Coronary artery (tissue), 2 donors: ENCODE results near the gene BEND3.

Source experiments
- DNase-seq: peaks from one replicate; pipeline ENCODE4 v3.0.0-alpha.2; 2017; ENCODE audit warnings: low spot score
- H3K27ac ChIP-seq, 2 donors: fragments of 200-600 bp; sonication (generic); one replicate each; pipeline ENCODE4 v1.5.1; 2016 to 2019
- H3K4me3 ChIP-seq: fragments of 200-600 bp; sonication (generic); 2 replicates; pipeline ENCODE4 v1.5.1; 2016; ENCODE audit warnings: mild to moderate bottlenecking, moderate library complexity
- CTCF ChIP-seq: fragments of 200-600 bp; sonication (generic); IDR thresholded peaks from one replicate; pipeline ENCODE4 v1.5.1; 2019; ENCODE audit warnings: antibody characterized with exemption

BEND3 gene

GRCh38 chr6:107110200-107110599, 5.1 kb downstream of the BEND3 start:
- DNase-seq = no peak
- no peak for TF ChIP-seq CTCF
- no peak overlapping the region for H3K4me3 ChIP-seq

GRCh38 chr6:107108201-107108890, 7.0 kb downstream of the BEND3 start:
- TF ChIP-seq CTCF = no peak
- DNase-seq = no peak
- no peak overlapping the region for H3K27ac ChIP-seq
- H3K4me3 ChIP-seq = no peak overlapping the region

More at GRCh38 chr6:107110200-107110599, 5.1 kb downstream of the BEND3 start:
- no peak overlapping the region for H3K27ac ChIP-seq

- TF ChIP-seq CTCF = no peak
- Histone ChIP-seq H3K4me3 (no peak overlapping the region), H3K27ac (no peak overlapping the region)
- no peak for DNase-seq
Observed at GRCh38 chr6:107107791-107108190, 7.5 kb downstream of the BEND3 start.

GRCh38 chr6:107106165-107106564, 9.2 kb downstream of the BEND3 start:
- Histone ChIP-seq H3K4me3 (no peak overlapping the region), H3K27ac (no peak overlapping the region)
- no peak for TF ChIP-seq CTCF
- DNase-seq = no peak

GRCh38 chr6:107105511-107106116, 9.7 kb downstream of the BEND3 start:
- no peak for TF ChIP-seq CTCF
- H3K4me3 ChIP-seq = no peak overlapping the region
- no peak for DNase-seq
- H3K27ac ChIP-seq = no peak overlapping the region

GRCh38 chr6:107103082-107103481, 12.2 kb downstream of the BEND3 start:
- no peak for DNase-seq
- no peak overlapping the region for H3K4me3 ChIP-seq
- no peak overlapping the region for H3K27ac ChIP-seq
- no peak for TF ChIP-seq CTCF

- no peak overlapping the region for H3K27ac ChIP-seq
- DNase-seq = no peak
- no peak for TF ChIP-seq CTCF
- H3K4me3 ChIP-seq = no peak overlapping the region
Observed at GRCh38 chr6:107102414-107102805, 12.9 kb downstream of the BEND3 start.
